Neural crest cell (in vitro differentiated cells): Measurements from ENCODE around the gene DQX1. TPM values are rescaled to one million over a fixed set of nuclear protein-coding genes. Genes with fewer than 3 reads are reported as not detected.

Experiments
- DNase-seq: peaks from one replicate; pipeline ENCODE4 v3.0.0; 2021; ENCODE audit warnings: low read depth, mixed read lengths, low spot score
- H3K27ac Mint-ChIP-seq: one replicate; pipeline ENCODE4 v1.8.0; 2021; ENCODE audit warnings: mild to moderate bottlenecking, mixed read lengths; ENCODE audit not compliant: unreplicated experiment
- H3K27me3 Mint-ChIP-seq: 2 replicates; pipeline ENCODE4 v1.8.0; 2021; ENCODE audit warnings: low read depth, mild to moderate bottlenecking, mixed read lengths
- H3K36me3 Mint-ChIP-seq: 2 replicates; pipeline ENCODE4 v1.8.0; 2021; ENCODE audit warnings: low read depth, mild to moderate bottlenecking, mixed read lengths
- H3K4me1 Mint-ChIP-seq: 2 replicates; pipeline ENCODE4 v1.8.0; 2021; ENCODE audit warnings: mixed read lengths
- H3K4me3 Mint-ChIP-seq: one replicate; pipeline ENCODE4 v1.8.0; 2021; ENCODE audit warnings: mild to moderate bottlenecking, mixed read lengths
- H3K9me3 Mint-ChIP-seq: 2 replicates; pipeline ENCODE4 v1.8.0; 2021; ENCODE audit warnings: mixed read lengths
- total RNA-seq: library from RNA; stranded (reverse); gene quantifications from 2 replicates; pipeline ENCODE4 v1.2.1, GENCODE V29; 2021
- TF ChIP-seq, protein P1 (sequence below): fragments of 200-600 bp; sonication (generic); conservative IDR thresholded peaks from 2 replicates; pipeline ENCODE4 v1.5.0; 2021; ENCODE audit warnings: antibody characterized with exemption, mild to moderate bottlenecking

Gene DQX1
- total RNA-seq, 1 donor from 2014 or later = 0.49 TPM

DNA sequence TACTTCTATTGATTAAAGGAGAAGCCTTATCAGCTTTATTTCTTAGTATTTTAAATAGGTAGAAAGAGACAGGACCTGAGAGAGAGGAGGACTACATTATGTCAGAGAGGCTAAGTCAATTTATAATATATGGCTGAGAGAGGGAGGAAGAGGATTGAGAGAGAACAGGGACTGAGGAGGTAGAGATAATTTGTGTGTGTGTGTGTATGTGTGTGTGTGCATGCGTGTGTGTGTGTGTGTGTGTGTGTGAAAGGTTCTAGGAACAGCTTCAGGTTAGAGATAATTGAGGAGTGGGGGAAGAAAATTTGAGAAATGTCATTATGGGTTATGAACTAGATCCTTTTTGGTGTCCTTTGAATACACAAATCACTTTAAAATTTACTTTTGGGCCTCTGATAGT lies 43.7 kb upstream of the DQX1 start:
- no peaks in the 10 kb centered on the region for H3K9me3 Mint-ChIP-seq
- DNase-seq = no peak
- no peak overlapping the region for H3K4me3 Mint-ChIP-seq
- no peak overlapping the region for H3K27ac Mint-ChIP-seq
- H3K27me3 Mint-ChIP-seq = peaks cover 19% of the 10 kb centered on the region
- no peaks in the 10 kb centered on the region for H3K36me3 Mint-ChIP-seq
- peaks cover 12% of the 10 kb centered on the region for H3K4me1 Mint-ChIP-seq
- TF ChIP-seq, protein P1, sequence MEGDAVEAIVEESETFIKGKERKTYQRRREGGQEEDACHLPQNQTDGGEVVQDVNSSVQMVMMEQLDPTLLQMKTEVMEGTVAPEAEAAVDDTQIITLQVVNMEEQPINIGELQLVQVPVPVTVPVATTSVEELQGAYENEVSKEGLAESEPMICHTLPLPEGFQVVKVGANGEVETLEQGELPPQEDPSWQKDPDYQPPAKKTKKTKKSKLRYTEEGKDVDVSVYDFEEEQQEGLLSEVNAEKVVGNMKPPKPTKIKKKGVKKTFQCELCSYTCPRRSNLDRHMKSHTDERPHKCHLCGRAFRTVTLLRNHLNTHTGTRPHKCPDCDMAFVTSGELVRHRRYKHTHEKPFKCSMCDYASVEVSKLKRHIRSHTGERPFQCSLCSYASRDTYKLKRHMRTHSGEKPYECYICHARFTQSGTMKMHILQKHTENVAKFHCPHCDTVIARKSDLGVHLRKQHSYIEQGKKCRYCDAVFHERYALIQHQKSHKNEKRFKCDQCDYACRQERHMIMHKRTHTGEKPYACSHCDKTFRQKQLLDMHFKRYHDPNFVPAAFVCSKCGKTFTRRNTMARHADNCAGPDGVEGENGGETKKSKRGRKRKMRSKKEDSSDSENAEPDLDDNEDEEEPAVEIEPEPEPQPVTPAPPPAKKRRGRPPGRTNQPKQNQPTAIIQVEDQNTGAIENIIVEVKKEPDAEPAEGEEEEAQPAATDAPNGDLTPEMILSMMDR = no peak

DNA sequence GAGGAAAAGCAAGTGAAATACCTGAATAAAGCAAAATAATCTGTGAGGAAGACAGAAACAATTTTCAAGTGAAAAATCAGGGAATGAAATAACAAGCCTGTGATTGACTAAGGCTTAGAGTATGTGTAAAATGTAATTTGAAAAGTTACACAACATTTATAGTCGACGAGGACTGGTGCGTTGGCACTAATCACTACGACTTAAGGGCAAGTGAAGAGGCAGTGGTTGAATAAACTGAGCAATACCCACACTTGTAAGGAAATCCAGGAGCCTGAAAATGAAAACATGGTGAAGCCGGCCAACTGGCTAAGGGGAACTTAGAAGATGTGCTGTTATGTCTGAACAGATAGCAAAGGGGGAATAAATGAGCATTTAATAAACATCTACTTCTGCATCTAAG lies 41.9 kb upstream of the DQX1 start:
- no peaks in the 10 kb centered on the region for H3K36me3 Mint-ChIP-seq
- TF ChIP-seq, protein P1 = no peak
- no peaks in the 10 kb centered on the region for H3K4me1 Mint-ChIP-seq
- no peak for DNase-seq
- peaks cover 31% of the 10 kb centered on the region for H3K27me3 Mint-ChIP-seq
- no peak overlapping the region for H3K27ac Mint-ChIP-seq
- H3K4me3 Mint-ChIP-seq = no peak overlapping the region
- H3K9me3 Mint-ChIP-seq = no peaks in the 10 kb centered on the region

DNA sequence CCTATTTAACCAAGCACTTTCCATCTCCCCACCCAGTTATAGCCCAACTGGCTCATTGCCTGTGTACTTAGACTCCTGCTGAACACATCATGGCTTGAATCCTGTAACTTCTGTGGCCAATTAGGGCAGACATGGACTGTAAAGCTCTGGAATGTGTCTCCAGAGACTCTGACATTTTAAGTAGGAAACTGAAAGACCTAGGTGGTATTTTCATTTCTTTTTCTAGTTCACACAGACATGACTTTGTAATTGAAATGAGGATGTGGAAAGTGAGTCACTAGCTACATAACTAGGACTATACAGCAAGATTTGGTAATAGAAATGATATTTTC lies 40.7 kb upstream of the DQX1 start:
- no peak for DNase-seq
- Mint-ChIP-seq H3K36me3 (no peaks in the 10 kb centered on the region), H3K27ac (no peak overlapping the region), H3K27me3 (peaks cover 39% of the 10 kb centered on the region), H3K9me3 (no peaks in the 10 kb centered on the region), H3K4me1 (no peaks in the 10 kb centered on the region), H3K4me3 (no peak overlapping the region)
- TF ChIP-seq, protein P1 = no peak

DNA sequence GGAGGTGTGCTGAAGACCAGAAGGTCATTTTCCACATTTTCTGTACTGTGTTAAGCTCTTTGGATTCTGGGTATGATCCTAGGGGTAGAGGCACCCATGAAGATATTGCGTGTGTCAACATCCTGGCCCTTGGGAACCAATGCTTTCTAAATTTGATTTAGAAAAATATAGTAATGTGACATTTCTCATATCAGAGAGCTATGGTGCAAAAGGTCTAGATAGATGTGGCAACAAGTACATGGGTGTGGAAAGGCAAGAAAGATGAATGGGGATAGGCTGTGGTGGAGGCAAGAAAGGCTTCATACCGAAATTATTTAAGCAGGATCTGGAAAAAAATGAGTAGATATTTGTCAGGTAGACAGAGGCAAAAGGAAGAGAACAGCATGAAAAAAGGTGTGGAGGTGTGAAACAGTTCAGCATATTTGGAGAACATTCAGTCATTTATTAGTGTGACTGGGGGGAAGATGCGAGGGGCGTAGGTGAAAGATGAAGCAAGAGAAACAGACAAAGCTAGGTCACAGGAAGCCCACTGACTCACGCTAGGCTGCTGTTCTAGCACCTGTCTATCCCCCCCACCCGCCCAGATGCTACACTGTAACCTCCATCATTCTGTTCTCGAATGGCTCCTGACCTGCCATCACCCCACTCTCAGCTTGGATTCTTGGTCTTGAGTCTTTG lies 40.2 kb upstream of the DQX1 start:
- TF ChIP-seq, protein P1 = no peak
- DNase-seq = no peak
- Mint-ChIP-seq H3K4me1 (no peaks in the 10 kb centered on the region), H3K27ac (no peak overlapping the region), H3K27me3 (peaks cover 44% of the 10 kb centered on the region), H3K36me3 (no peaks in the 10 kb centered on the region), H3K4me3 (no peak overlapping the region), H3K9me3 (no peaks in the 10 kb centered on the region)

DNA sequence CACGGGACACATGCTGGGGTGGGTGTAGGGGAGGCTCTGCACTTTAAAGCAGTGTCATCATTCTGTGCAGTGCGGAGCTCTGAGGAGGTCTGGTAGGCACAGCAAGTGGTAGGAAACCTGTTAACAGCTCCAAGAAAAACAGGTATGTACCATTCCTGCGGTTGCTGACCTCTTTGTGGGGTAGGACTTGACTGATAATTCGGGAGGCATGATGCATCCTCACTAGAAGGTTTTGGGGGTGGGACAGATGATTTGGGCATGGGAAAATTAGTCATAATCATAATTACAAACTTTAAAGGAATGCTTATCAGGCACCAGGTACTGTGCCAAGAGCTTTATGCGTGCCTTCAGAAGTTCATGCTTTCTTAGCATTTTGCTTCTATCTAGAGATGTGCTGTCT lies 38.2 kb upstream of the DQX1 start:
- Mint-ChIP-seq H3K4me3 (no peak overlapping the region), H3K36me3 (no peaks in the 10 kb centered on the region), H3K4me1 (no peaks in the 10 kb centered on the region), H3K9me3 (no peaks in the 10 kb centered on the region), H3K27ac (no peak overlapping the region), H3K27me3 (peaks cover 59% of the 10 kb centered on the region)
- no peak for DNase-seq
- TF ChIP-seq, protein P1 = no peak
